ENCODE data around the gene TMEM150B. TPM values are rescaled to one million over a fixed set of nuclear protein-coding genes. Genes with fewer than 3 reads are reported as not detected.

Gene TMEM150B
- total and polyA plus RNA-seq, 9 of the 15 experiments (the other 6 are each of a cell fraction or from before 2014, with no cell fraction given) = 0.47 to 1.3 (median 0.74) TPM; not detected in 2

DNA sequence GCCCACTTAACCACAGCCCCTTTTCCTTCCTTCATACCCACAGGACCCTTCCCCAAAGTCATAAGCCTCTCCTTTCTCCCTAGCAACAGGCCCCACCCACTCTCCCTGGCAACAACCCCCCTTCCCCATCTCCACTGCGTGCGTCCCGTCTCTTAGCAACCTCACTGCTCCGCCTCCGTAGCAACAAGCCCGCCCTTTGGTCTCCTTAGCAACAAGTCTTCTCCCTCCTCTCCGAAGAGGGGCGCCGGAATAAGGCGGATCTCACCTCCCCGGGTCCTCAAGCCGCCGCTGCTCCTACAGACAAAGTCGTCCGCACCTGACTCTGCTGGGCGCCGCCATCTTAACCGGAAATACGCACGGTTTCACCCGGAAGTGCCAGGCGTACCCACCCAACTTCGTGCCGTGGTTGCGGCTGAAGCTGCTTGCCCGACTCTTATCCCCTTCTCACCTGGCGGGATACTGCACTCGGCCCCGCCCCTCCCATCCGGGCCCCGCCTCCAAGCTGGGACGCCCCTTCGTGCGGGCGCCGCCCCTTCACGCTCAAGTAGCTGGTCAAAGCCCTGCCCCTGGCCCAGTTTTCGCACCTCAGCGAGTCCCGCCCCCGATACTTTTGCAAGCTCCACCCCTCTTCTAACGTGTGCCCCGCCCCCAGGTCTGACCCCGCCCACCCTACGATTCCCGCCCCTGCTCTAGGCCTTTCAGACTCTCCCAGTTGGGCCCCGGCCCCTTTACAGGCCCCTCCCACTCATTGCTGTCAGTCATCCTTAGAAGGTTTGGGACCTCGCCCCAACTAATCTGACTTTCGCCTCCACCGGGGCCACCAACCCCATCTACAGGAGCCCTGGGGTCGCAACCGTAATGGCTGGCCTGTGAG, 45.1 kb downstream of the TMEM150B start, which contains the start of gene HSPBP1 (continued):
- TF ChIP-seq, protein P1, sequence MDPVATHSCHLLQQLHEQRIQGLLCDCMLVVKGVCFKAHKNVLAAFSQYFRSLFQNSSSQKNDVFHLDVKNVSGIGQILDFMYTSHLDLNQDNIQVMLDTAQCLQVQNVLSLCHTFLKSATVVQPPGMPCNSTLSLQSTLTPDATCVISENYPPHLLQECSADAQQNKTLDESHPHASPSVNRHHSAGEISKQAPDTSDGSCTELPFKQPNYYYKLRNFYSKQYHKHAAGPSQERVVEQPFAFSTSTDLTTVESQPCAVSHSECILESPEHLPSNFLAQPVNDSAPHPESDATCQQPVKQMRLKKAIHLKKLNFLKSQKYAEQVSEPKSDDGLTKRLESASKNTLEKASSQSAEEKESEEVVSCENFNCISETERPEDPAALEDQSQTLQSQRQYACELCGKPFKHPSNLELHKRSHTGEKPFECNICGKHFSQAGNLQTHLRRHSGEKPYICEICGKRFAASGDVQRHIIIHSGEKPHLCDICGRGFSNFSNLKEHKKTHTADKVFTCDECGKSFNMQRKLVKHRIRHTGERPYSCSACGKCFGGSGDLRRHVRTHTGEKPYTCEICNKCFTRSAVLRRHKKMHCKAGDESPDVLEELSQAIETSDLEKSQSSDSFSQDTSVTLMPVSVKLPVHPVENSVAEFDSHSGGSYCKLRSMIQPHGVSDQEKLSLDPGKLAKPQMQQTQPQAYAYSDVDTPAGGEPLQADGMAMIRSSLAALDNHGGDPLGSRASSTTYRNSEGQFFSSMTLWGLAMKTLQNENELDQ (CRISPR knock-in tag; IDR thresholded peaks at IDR 0.05; ENCODE audit: borderline replicate concordance) = no peak
- TF ChIP-seq SAP30 (IDR thresholded peaks at IDR 0.05; ENCODE audit: borderline replicate concordance, insufficient read depth, low read depth, low read length, poor library complexity, severe bottlenecking) (peak; percentile 97), KLF16 (IDR thresholded peaks at IDR 0.05) (no peak), ZNF780A (CRISPR knock-in tag; IDR thresholded peaks at IDR 0.05) (no peak), TCF7L2 (IDR thresholded peaks at IDR 0.05; ENCODE audit: low read depth, low read length) (peak; percentile 69; the same call in 1 of the 2 replicates), ZFPM2 (CRISPR knock-in tag; IDR thresholded peaks at IDR 0.05) (no peak), DIDO1 (tag; IDR thresholded peaks at IDR 0.05; ENCODE audit: low read depth) (peak; percentile 40; the same call in 1 of the 2 replicates), CBX2 (IDR thresholded peaks at IDR 0.05; ENCODE audit: insufficient read depth, low read length, poor library complexity, severe bottlenecking) (no peak), CEBPB (tag; IDR thresholded peaks at IDR 0.05) (no peak), USF1 (CRISPR knock-in tag; IDR thresholded peaks at IDR 0.05) (0 out of 2 replicates have a peak, but pooled peaks have one; percentile 43), ZC3H8 (IDR thresholded peaks at IDR 0.05) (no peak), PHF20 (IDR thresholded peaks at IDR 0.05; ENCODE audit: partially characterized antibody) (peak; percentile 98), POLR2A (conservative IDR thresholded peaks at IDR 0.05) (peak; percentile 76), E2F8 (IDR thresholded peaks at IDR 0.05; ENCODE audit: low read depth, partially characterized antibody) (peak; percentile 85)
- TF ChIP-seq, protein P2, sequence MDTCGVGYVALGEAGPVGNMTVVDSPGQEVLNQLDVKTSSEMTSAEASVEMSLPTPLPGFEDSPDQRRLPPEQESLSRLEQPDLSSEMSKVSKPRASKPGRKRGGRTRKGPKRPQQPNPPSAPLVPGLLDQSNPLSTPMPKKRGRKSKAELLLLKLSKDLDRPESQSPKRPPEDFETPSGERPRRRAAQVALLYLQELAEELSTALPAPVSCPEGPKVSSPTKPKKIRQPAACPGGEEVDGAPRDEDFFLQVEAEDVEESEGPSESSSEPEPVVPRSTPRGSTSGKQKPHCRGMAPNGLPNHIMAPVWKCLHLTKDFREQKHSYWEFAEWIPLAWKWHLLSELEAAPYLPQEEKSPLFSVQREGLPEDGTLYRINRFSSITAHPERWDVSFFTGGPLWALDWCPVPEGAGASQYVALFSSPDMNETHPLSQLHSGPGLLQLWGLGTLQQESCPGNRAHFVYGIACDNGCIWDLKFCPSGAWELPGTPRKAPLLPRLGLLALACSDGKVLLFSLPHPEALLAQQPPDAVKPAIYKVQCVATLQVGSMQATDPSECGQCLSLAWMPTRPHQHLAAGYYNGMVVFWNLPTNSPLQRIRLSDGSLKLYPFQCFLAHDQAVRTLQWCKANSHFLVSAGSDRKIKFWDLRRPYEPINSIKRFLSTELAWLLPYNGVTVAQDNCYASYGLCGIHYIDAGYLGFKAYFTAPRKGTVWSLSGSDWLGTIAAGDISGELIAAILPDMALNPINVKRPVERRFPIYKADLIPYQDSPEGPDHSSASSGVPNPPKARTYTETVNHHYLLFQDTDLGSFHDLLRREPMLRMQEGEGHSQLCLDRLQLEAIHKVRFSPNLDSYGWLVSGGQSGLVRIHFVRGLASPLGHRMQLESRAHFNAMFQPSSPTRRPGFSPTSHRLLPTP (IDR thresholded peaks at IDR 0.05; ENCODE audit: borderline replicate concordance, extremely low read depth, insufficient read length) = no peak
- TF ChIP-seq, protein P3, sequence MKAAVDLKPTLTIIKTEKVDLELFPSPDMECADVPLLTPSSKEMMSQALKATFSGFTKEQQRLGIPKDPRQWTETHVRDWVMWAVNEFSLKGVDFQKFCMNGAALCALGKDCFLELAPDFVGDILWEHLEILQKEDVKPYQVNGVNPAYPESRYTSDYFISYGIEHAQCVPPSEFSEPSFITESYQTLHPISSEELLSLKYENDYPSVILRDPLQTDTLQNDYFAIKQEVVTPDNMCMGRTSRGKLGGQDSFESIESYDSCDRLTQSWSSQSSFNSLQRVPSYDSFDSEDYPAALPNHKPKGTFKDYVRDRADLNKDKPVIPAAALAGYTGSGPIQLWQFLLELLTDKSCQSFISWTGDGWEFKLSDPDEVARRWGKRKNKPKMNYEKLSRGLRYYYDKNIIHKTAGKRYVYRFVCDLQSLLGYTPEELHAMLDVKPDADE (conservative IDR thresholded peaks at IDR 0.05; ENCODE audit: control insufficient read depth, low read depth, low read length) = peak; percentile 82

Data from K562 (cell line).